ENCODE results near the gene CAPN14.
A peak's percentile ranks its signal among the peaks of the same experiment; 100 is the strongest.

Gene CAPN14

GRCh38 chr2:31240381-31241365 lies 23.4 kb upstream of the CAPN14 start:
- DNase-seq, result no peak

- DNase-seq, result no peak
Measured at GRCh38 chr2:31239593-31240177, 22.4 kb upstream of the CAPN14 start.

DNA sequence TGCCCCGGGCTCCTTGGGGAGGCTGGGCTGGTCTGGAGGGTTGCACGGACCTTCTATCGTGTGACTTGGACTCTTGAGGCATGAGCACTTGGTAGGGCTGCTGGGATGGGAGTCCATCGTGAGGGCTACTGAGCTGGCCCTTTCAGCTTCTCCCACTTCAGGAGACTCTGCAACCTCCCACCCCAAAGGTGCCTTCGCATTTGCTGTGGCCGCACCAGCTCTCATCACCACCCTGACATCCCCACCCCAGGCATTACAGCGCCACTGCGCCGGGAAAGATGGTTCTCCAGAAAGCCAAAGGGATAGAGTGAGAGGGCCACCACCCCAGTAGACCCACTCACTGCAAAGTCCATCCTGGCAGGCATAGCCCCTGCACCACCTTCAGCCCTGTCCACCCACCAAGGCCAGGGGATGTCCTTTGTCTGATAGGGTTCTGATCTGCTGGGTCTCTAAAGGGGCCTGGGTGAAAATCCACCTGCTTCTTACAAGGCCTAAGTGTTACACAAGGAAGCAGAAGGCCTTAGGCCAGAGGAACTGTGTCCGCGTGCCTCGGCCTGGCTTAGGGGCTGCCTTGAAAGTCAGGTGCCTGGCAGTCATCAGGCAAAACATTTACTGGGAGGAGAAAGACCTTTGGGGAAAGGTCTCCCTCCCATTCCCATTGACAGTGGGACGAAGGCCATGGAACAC lies 21.7 kb upstream of the CAPN14 start:
- DNase-seq, result no peak

GRCh38 chr2:31238126-31238905 lies 21.0 kb upstream of the CAPN14 start:
- DNase-seq, result no peak

DNA sequence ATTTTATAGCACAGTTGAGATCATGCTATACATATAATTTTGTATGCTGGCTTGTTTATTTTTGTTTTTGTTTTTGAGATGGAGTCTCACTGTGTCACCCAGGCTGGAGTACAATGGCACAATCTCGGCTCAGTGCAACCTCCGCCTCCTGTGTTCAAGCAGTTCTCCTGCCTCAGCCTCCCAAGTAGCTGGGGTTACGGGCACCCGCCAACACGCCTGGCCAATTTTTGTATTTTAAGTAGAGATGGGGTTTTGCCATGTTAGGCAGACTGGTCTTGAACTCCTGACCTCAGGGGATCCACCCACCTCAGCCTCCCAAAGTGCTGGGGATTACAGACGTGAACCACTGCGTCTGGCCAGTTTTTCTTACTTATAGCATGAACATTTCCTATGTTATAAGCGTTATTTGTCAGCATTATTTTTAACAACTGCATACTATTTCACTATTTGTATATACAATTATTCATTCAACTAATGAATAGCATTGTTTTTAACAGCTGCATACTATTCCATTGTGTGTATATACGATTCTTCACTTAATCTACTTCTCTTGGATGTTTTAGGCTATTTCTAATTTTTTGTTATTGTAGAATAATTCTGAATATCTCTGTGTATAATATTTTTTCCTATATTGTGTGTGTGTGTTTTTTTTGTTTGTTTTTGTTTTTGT lies 20.2 kb upstream of the CAPN14 start:
- no peak for DNase-seq

DNA sequence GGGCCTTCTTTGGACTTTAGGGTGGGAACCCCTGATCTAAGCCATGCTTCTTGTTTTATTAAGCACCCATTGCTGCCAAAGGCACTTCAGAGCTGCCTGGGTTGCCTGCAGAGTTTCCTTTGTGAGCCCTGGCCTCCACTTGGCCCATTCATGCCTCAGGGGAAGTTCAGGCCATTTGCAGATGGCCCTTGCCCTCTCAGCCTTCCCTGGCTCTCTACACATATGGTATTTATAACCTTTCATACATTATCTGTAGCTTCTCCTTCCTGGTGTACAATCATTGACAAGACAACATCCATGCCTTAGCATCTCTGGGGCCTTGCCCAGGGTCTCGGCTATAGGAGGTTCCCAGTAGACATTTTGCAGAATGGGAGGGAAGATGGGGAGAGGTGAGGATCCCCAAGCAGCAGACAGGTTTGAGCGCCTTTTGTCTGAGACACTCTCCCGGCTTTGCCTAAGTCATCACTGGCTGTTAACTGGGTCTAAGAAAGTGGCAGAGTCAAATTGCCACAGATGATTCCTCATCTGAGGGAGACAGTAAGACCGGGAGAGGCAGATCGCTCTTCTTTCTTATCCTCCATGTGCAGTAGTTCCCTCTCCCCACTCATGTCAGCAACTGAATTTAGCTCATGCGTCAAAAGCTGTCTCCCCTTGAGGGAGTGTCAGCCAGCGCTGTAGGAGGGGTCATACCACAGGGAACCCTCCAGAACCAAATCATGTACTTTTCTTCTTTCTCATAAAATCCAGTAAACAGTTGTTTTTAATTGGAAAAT lies 19.3 kb upstream of the CAPN14 start:
- no peak for DNase-seq

- no peak for DNase-seq
Measured at GRCh38 chr2:31235504-31235902, 18.2 kb upstream of the CAPN14 start.

DNA sequence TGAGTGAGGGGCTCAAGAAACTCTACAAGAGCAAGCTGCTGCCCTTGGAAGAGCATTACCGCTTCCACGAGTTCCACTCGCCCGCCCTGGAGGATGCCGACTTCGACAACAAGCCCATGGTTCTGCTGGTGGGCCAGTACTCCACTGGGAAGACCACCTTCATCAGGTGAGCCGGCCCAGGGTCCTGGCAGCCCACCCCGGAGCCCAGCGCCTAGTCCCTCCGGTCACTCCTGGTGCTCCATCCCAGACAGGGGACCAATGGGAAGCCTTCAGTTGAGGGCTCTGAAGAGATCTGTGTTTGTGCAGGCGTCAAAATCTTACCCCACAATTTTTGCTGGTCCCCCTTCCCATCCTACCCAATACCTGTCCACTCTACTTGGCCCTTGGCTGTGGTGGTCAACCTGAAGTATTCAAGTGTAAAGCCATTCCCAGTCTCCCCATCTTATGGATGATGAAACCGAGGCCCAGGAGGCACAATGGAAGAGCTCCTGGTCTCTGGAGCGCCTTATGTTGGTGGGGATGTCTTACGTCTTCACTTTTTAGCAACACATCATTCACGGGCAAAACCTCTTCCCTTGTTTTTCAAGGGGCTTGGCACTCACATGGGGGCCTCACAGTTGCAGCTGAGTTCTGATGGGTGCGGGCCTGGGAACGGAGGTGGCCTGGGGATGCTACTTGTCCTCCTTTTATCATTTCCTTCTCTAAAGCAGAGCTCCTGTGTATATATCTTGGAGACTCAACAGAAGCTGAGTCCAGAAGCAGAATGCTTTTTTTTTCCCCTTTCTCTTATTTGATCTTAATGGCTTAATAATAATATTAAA lies 17.6 kb upstream of the CAPN14 start:
- no peak for DNase-seq

DNA sequence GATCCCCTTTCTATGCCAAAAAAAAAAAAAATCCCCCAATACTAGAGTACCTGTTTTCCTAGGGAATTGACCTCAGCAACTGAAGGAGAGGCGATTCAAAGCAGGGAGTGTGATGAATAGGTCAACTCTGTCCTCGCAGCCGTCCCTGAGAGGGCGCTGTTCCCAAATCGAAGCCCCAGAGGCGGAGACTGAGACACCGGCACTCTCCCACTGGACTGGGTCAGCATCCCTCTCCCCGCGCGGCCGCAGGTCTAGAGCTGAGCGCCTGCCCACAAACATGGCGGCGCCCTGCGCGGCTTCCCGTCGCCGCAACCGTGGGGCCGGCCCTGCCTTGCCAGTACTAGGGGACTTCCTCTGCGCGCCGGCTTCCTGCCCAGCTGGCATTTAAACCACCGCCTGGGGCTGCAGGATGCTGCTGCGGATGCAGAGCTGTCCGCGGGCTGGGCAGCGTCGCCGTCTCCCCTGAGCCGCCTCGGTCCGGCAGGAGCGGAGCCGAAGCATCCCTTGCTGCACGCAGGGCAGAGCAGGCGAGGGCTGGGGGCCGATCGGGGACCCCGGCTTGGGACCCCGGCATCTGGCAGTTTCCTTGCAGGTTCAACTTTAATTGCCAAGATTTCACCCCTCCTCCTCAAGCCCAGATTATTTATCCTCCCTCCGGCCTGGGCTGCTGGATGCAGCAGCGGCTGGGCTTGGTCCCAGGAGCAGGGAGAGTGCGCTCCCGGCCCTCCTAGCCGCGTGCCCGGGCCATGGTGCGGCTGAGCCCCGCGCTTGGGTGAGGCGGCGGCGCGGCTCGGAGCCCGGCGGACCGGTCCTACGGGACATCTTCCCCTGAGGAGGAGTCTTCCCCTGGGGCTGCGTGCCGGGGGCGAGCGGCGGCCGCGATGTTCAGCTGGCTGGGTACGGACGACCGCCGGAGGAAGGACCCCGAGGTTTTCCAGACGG lies 16.7 kb upstream of the CAPN14 start, which contains the start of gene EHD3:
TSS of gene EHD3 (plus strand) at position 412 of the 942 bp plus-strand sequence. CDS start at position 882, 470 bp downstream.
- DNase-seq, result peak; percentile 61 to 79

DNA sequence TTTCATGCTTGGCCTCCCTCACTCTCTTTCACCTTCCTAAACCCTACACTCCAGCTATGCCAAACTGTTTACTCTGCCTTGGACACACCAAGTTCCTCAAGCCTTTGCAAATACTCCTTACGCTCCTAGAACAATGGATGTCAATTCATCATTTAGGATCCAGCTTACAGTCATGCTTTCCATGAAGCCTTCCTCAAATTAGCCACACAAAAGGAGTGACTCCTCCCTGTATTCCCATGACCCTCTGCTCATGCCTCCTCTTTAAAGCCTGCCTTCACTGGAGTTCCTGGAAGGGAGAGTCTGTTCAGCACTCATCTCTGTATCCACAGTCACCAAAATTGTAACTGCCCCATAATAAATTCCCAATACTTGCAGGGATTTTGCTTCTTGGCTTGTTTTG lies 15.9 kb upstream of the CAPN14 start:
- no peak for DNase-seq

- DNase-seq, result no peak
Measured at GRCh38 chr2:31232586-31232985, 15.3 kb upstream of the CAPN14 start.

DNA sequence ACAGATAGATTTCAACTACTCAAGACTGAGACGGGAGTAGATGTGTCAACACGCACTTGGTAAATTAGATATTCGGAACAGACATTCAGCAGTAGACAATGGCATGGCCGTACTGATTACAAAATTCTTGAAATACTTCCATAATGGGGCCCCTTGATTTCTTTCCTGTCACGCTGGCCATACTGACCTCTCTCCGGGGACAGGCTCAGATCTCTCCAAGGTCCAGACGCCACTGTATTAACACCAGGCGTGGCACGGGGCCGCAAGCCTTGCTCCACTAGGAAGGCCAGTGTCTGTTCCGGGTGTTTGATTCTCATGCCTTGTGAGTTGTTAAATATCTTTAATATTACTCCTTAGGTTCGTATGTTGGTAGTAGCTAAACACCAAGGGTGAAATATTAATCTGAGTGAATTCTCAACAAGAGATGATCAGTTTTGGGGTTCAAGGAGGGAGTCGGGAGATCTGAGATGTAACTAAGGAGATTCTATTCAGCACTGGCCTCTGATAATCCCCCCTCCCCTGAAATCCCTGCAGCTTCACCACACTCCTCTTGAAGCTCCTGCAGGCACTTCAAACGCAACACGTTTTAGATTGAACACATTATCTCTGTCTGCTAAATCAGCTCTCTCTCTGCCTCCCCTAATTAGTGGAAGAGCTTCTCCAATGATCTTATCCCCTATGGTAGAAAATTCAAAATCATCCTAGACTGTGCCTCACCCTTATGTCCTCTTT lies 14.4 kb upstream of the CAPN14 start:
- DNase-seq, result no peak

GRCh38 chr2:31230751-31231150 lies 13.4 kb upstream of the CAPN14 start:
- no peak for DNase-seq

DNA sequence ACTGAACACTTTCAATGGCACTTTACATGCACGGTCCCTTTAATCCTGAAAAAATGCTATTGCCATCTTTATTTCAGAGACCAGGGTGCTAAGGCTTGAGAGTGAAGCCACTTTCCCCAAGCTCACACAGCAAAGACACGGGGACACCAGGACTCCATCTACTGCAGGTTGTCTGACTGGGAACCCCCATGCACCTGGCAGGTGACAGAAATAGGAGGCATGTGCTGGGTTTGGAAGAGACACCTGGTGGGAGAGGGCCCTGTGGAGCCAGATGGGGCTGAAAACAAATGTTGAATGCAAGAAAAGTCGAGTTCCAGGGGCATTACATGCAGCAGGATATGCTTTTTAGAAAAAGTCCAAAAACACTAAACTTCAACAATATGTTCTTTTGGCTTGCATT lies 11.4 kb upstream of the CAPN14 start:
- DNase-seq, result no peak

- no peak for DNase-seq
Measured at GRCh38 chr2:31227711-31228125, 10.4 kb upstream of the CAPN14 start.

- DNase-seq, result no peak
Measured at GRCh38 chr2:31227110-31227509, 9.8 kb upstream of the CAPN14 start.

GRCh38 chr2:31226266-31226665 lies 9.0 kb upstream of the CAPN14 start:
- no peak for DNase-seq

- no peak for DNase-seq
Measured at GRCh38 chr2:31223749-31224148, 6.4 kb upstream of the CAPN14 start.

GRCh38 chr2:31223026-31223425 lies 5.7 kb upstream of the CAPN14 start:
- DNase-seq, result no peak

Data from NCI-H187 (cell line).